ENCODE results near the gene HOXA13. TPM values are rescaled to one million over a fixed set of nuclear protein-coding genes. Genes with fewer than 3 reads are reported as not detected.

The HOXA13 gene
- total and polyA plus RNA-seq, 4 donors, result not detected

DNA sequence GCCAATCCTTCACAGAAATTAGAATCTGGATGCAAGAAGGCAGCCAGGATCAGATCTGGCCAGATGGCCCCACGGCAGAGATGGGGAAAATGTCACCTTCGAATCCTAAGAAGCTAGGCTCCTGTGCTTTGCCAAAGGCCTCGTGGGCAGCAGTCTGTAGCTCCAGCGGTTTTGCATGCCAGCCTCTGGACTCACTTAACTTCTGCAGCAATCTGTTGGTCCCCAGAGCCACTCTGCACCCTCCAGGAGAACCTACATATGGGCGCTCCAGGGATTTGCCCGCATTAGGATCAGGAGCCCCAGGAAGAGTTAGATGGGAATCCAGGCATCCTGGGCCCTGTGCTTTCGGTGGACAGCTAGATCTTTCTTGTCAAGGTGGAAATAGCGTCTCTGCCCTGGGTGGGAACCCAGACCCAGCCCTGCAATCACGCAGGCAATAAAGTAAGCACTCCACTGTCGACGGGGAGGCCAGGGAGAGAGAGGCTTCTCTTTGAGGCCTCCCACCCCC, 10.1 kb upstream of the HOXA13 start:
- Histone ChIP-seq H3K4me1 (ENCODE audit: control insufficient read depth in 5 of 5, insufficient read depth in 5 of 5, low read length in 5 of 5) (peaks cover 0 to 18% (median 0%) of the 10 kb centered on the region in 5 donors), H3K27me3 (ENCODE audit: control insufficient read depth in 3 of 3, insufficient read depth in 3 of 3, low read length in 2 of 3) (peaks cover 15 to 98% (median 96%) of the 10 kb centered on the region in 3 donors), H3K9me3 (ENCODE audit: control insufficient read depth in 4 of 4, insufficient read depth in 3 of 4, low read length in 3 of 4) (peaks cover 0 to 12% (median 0%) of the 10 kb centered on the region in 4 donors), H3K9ac (ENCODE audit: insufficient read depth in 1 of 2, low read length in 2 of 2) (no peak overlapping the region), H3K27ac (ENCODE audit: low read depth in 1 of 2, low read length in 1 of 2) (no peak overlapping the region), H3K4me3 (no peak overlapping the region), H3K36me3 (ENCODE audit: control insufficient read depth in 4 of 4, insufficient read depth in 4 of 4, low read length in 4 of 4) (no peaks in the 10 kb centered on the region)
- TF ChIP-seq, protein P1, sequence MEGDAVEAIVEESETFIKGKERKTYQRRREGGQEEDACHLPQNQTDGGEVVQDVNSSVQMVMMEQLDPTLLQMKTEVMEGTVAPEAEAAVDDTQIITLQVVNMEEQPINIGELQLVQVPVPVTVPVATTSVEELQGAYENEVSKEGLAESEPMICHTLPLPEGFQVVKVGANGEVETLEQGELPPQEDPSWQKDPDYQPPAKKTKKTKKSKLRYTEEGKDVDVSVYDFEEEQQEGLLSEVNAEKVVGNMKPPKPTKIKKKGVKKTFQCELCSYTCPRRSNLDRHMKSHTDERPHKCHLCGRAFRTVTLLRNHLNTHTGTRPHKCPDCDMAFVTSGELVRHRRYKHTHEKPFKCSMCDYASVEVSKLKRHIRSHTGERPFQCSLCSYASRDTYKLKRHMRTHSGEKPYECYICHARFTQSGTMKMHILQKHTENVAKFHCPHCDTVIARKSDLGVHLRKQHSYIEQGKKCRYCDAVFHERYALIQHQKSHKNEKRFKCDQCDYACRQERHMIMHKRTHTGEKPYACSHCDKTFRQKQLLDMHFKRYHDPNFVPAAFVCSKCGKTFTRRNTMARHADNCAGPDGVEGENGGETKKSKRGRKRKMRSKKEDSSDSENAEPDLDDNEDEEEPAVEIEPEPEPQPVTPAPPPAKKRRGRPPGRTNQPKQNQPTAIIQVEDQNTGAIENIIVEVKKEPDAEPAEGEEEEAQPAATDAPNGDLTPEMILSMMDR (IDR thresholded peaks at IDR 0.05; ENCODE audit: control extremely low read depth, extremely low read depth), result no peak
- no peak for DNase-seq
- 36 to 42% methylated on average over 11 of the region's 11 CpGs for WGBS, 2 donors
- ATAC-seq (ENCODE audit: insufficient read depth, low FRiP score), result no peak

DNA sequence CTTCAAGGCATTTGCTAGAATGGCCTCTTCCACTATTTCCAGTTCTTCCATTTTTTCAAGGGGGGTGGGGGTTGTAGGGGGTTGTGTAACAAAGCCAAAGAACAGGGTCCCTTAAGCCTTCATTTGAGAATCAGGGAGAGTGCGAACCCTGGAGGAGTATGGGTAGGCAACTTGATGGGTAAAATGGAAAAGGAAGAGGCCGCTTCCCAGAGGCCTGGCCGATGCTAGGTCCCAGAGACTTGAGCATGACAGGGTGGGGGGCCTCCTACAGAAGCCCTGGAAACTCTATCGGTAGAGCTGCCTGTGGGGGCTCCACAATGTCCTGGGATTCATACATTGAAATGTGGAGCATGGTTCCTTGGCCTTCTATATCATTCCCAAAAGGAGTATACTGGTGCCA, 9.1 kb upstream of the HOXA13 start:
- TF ChIP-seq, protein P1 (IDR thresholded peaks at IDR 0.05; ENCODE audit: control extremely low read depth, extremely low read depth), result no peak
- H3K9ac ChIP-seq (ENCODE audit: insufficient read depth in 1 of 2, low read length in 2 of 2), result no peak overlapping the region
- H3K27me3 ChIP-seq (ENCODE audit: control insufficient read depth in 3 of 3, insufficient read depth in 3 of 3, low read length in 2 of 3), result peaks cover 10 to 99% (median 98%) of the 10 kb centered on the region in 3 donors
- H3K27ac ChIP-seq (ENCODE audit: low read depth in 1 of 2, low read length in 1 of 2), result no peak overlapping the region
- DNase-seq (no peak), ATAC-seq (ENCODE audit: insufficient read depth, low FRiP score) (no peak)
- H3K36me3 ChIP-seq (ENCODE audit: control insufficient read depth in 4 of 4, insufficient read depth in 4 of 4, low read length in 4 of 4), result no peaks in the 10 kb centered on the region
- WGBS, 2 donors, result 76 to 85% methylated on average over 4 of the region's 4 CpGs
- H3K9me3 ChIP-seq (ENCODE audit: control insufficient read depth in 4 of 4, insufficient read depth in 3 of 4, low read length in 3 of 4), result peaks cover 0 to 10% (median 0%) of the 10 kb centered on the region in 4 donors
- peaks cover 0 to 20% (median 0%) of the 10 kb centered on the region in 5 donors for H3K4me1 ChIP-seq (ENCODE audit: control insufficient read depth in 5 of 5, insufficient read depth in 5 of 5, low read length in 5 of 5)
- H3K4me3 ChIP-seq, result no peak overlapping the region

DNA sequence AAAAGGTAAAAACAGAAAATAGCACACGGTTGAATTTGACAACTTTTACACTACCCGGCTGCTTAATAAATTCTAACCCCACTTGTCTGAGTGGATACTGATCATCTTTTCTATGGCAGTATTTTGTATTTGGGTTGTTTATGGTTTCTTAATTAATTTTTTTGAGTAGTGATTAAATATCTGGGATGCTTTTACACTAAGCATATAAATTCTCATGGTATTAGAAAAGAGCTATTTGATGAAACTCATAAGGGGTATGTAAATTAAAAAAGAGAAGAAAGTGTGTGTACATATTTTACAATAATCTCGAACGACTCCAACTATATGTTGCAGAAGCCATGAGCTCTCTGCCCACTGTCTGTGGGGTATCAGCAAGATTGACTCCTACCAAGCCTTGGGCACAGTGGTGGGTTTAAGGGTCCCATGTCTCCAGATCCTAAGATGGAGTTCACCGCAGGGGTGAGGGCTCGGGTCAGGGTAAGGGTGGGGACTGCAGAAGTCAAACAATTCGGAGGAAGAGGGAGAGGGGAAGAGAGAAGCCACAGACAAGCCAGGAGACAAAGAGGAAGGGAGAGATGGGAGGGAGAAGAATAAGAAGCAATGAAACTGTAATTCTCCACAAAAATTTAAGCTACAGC, 7.6 kb upstream of the HOXA13 start:
- peaks cover 0 to 7% (median 0%) of the 10 kb centered on the region in 4 donors for H3K9me3 ChIP-seq (ENCODE audit: control insufficient read depth in 4 of 4, insufficient read depth in 3 of 4, low read length in 3 of 4)
- H3K36me3 ChIP-seq (ENCODE audit: control insufficient read depth in 4 of 4, insufficient read depth in 4 of 4, low read length in 4 of 4), result no peaks in the 10 kb centered on the region
- H3K4me3 ChIP-seq, result no peak overlapping the region
- no peak overlapping the region for H3K9ac ChIP-seq (ENCODE audit: insufficient read depth in 1 of 2, low read length in 2 of 2)
- TF ChIP-seq, protein P1 (IDR thresholded peaks at IDR 0.05; ENCODE audit: control extremely low read depth, extremely low read depth), result no peak
- H3K27ac ChIP-seq (ENCODE audit: low read depth in 1 of 2, low read length in 1 of 2), result no peak overlapping the region
- ATAC-seq (ENCODE audit: insufficient read depth, low FRiP score) (no peak), DNase-seq (no peak)
- 29 to 40% methylated on average over 7 of the region's 7 CpGs for WGBS, 2 donors
- peaks cover 10 to 100% (median 99%) of the 10 kb centered on the region in 3 donors for H3K27me3 ChIP-seq (ENCODE audit: control insufficient read depth in 3 of 3, insufficient read depth in 3 of 3, low read length in 2 of 3)
- H3K4me1 ChIP-seq (ENCODE audit: control insufficient read depth in 5 of 5, insufficient read depth in 5 of 5, low read length in 5 of 5), result peaks cover 0 to 11% (median 0%) of the 10 kb centered on the region in 5 donors

All from lung (tissue), 12 donors.